Measurements from ENCODE around the gene GAL. TPM values are rescaled to one million over a fixed set of nuclear protein-coding genes. Genes with fewer than 3 reads are reported as not detected.
"Not testable (repeated sequence)": the region's sequence is repeated elsewhere in the genome, so short reads cannot be mapped to it uniquely, and the experiment has no call there.

GAL gene, protein sequence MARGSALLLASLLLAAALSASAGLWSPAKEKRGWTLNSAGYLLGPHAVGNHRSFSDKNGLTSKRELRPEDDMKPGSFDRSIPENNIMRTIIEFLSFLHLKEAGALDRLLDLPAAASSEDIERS
- total RNA-seq: 5.3 TPM

DNA sequence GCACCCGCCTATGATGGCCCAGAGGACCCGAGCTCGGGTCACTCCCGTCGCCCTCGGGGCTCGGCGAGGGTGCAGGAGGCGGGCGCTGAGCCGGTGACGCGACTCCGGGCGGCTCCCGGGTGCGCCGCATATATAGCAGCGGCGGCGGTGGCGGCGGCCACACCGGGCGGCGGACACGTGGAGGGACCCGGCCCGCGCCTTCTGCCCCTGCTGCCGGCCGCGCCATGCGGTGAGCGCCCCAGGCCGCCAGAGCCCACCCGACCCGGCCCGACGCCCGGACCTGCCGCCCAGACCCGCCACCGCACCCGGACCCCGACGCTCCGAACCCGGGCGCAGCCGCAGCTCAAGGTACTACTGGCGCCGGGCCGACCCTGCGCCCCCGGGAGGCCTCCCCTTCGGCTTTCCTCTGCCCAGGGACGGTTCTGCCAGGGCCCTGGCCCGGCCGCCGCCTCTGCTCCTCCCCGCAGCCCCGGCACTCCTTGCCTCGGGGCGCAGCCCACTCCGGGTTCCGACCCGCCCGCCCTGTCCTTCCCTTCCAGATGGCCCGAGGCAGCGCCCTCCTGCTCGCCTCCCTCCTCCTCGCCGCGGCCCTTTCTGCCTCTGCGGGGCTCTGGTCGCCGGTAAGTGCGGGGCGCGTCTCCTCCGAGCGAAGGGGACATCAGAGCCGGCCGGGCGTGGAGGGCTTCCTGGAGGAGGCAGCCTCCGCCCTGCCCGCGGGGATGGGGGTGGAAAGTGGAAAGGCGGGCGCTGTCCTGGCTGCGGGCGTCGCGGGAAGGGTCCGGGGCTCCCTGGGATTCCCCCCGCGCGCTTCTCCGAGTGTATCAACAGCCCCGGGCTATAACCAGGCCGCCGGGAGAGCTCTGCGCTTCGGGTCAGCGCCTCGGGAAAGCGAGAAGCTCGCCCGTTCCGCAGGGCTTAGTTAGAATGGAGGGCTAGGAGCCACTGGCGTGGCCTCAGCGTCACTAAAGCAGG, at the start of gene GAL:
GAL (plus strand) TSS at position 160 of the 972 bp plus-strand sequence; CDS start at position 540, 380 bp downstream.
- DNase-seq: no peak

GRCh38 chr11:68634606-68635005, 49.7 kb upstream of the GAL start:
- DNase-seq: not testable (repeated sequence)

DNA sequence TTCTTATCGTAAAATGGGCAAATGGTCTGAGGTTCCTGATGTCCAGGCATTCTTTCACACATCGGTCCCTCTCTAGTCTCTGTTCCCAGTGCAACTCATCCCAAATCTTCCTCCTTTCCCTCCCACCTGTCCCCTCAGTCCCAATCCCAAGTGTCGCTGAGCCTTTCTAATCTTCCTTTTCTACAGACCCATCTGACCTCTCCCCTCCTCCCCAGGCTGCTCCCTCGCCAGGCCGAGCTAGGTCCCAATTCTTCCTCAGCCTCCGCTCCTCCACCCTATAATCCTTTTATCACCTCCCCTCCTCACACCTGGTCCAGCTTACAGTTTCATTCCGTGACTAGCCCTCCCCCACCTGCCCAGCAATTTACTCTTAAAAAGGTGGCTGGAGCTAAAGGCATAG, 49.2 kb upstream of the GAL start:
- DNase-seq: not testable (repeated sequence)

- DNase-seq: not testable (repeated sequence)
These were observed 48.5 kb upstream of the GAL start for GRCh38 chr11:68635883-68636282.

DNA sequence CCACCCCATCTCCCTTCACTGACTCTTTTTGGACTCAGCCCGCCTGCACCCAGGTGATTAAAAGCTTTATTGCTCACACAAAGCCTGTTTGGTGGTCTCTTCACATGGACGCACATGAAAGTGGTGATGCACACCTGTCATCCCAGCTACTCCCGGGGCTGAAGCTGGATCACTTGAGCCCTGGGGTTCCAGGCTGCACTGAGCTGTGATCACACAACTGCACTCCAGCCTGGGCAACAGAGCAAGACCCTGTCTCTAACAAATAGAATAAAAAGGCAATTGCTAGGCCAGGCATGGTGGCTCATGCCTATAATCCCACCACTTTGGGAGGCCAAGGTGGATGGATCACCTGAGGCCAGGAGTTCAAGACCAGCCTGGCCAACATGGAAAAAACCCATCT, 45.0 kb upstream of the GAL start:
- DNase-seq: not testable (repeated sequence)

GRCh38 chr11:68641880-68642279, 42.5 kb upstream of the GAL start:
- DNase-seq: no peak

DNA sequence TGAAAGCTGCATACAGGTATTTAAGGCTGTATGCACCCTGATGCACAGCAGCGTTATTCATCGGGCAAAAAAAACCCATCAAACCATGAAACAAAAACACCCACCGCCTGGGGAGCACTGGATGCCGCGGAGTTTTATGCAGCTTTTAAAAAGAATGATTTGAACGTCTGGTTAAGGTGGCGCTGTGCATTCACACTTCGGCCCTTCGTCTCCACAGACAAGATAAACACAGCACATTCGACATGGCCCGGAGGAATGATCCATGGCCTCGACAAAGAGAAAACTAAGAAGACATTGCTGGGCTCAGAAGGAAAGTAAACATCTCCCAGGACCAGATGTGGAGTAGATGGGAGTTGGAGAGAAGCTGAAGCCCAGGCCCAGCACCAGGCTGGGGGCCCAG, 40.8 kb upstream of the GAL start:
- no peak for DNase-seq

DNA sequence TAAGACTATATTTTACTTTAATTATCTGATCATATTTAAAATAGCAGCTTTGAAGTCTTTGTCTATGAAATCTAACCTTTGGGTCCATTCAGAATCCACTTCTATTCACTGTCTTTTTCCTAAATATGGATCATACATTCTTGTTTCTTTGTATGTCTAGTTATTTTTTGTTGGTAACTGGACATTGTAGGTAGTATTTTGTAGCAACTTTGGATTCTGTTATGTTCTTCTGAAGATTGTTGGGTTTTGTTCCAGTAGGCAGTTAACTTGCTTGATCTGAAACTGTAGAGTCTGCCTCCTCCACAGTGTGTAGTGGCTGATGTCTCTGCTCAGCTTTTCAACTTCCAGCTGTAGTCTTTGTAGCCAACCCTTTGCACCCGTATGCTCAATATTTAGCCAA, 37.5 kb upstream of the GAL start:
- no peak for DNase-seq

DNA sequence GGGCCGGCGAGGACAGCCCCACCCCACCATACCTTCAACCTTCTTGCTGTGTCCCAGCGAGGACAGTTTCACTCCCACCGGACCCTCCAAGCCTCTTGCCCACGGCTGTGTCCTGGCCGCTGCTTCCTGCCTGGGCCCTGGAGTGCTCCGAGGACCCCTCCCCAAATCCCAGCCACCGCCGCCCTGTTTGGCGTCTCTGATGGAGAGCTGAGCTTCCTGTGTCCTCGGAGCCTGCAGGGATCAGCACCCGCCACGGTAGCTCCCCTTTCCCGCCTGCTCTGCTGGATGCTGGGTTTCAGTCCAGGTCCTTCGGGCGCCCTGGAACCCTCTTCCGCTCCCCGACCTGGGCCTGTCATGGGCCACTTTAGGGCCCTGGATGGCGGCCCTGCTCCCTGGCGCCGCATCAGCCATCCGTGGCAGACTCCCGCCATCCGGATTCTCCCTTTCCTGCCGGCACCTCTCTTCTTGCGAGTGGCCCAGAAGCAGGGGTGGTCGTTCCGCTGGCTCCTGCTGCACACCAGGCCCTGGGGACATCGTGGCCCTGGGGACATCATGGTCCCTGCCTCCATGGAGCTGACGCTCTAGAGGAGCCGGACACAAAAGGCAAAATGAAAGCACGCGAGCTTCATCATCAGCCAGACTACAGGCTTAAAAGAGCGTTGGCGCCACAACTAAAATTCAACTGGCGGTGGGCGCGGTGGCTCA, 34.3 kb upstream of the GAL start:
- DNase-seq: no peak

- DNase-seq: no peak
These were observed 33.5 kb upstream of the GAL start for GRCh38 chr11:68650801-68651200.

DNA sequence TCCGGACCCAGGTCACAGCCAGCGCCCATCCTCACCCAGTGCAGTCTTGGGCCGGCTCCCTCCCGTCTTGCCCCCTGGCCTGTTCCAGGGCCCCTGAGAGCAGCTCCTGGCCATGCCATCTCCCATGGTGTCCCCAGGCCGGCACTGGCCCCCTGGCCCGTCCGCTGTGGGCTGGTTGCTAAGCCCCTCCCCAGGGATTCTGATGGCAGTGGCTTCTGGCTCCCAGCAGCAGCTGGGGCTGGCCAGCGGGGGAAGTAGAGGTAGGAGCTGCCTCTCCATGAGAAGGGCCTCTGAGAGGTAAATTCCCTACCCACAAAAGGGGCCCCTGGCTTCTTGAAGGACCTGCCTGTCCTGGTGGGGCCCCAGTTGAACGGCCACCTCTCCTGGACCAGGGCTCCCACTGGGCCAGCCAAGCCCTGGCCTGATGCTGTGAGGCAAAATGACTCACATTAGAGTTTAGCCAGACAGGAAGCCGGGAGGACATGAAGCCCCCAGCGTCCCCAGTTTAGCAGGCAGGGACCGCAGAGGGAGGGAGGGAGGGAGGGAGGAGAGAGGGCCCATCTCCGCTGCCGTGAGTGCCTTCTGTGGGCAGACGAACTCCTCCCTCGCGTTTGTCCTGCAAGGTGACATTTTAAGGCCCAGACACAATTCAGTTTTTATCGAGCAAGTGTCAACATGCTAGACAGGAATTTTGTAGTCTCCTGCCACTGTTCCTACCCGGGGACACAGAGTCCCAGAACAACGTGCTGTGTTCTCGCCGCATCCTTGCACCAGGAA, 32.9 kb upstream of the GAL start:
- DNase-seq: no peak

GRCh38 chr11:68651985-68652682, 32.2 kb upstream of the GAL start:
- DNase-seq: no peak

DNA sequence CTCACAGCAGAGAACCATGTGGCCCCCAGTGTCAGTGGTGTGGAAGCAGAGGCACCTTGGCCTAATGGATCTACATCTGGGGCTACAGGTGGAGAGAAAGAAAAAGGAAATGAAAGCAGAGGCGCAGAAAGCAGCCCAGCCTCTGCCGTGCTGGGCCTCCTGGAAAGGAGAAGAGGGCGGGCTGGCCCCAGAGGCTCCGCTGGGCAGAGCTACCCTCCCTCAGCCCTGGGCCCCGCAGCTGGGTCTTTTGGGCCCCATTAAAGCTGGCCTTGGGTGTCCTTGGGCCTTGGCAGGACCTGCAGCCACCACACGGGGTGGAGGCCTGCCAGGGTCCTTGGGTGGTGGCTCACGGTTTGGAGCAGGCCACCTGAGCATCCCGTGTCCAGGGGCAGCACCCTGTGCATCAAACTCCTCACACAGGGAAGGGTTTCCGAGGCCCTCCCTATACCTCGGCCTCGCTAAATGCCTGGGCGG, 31.6 kb upstream of the GAL start:
- no peak for DNase-seq

DNA sequence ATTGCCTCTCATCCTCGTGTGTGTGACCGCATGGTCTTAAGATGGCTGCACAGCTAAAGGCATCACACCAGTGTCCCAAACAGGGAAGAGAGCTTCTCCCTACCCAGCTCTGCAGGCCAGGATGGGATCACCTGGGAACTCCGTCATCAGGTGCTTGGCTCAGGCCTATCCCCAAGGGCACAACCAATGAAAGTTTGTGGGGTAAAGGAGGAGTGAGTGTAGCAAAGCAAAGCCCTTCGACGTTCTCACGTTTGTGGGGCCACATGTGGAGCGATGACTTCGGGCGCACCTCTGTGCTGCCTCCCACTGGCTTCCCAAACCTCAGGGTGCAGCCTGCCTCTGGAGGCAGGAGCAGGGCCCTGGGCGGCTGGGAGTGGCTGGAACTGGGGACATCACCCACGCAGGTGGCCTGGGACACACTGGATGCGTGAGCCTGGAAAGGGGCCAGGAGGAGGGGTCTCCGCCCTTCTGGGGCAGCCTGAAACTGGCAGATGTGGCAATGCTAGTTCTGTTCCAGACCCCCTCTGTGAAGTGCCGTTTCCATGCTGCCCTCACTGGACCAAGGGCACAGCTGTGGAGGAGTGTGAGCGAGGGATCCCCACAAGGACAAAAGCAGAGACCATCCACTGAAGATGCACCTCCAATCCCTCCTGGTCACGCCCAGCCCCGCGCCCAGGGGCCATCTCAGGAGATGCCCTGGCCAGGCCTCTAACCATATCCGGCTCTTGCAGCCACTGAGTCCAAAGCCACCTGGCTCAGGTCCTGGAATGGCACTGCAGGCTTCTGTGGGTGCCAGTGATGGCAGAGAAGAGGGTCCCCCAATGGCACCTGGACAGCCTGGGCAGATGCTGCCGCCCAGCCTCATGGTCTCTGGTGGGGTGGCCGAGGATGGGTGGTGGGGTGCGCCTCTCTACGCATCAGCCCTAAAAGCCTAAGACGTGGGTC, 30.6 kb upstream of the GAL start:
- DNase-seq: no peak

DNA sequence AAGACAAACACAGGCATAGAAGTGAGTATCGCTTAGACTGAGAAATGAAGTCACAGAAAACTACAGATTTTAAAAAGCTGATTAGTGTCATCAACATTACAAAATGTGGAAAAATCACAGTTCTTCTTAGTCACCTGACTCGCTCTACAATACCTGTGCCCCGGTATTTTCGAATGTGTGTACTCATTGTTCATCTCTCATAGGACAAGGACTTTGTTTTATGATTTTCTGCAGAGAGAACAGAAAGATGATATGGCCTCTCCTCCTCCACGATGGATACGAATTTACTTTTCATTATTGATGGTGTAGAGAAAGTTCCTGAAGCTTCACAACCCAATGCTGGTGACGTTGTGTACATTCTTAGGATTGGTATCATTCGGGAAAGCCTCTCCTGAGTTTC, 29.4 kb upstream of the GAL start:
- DNase-seq: no peak

DNA sequence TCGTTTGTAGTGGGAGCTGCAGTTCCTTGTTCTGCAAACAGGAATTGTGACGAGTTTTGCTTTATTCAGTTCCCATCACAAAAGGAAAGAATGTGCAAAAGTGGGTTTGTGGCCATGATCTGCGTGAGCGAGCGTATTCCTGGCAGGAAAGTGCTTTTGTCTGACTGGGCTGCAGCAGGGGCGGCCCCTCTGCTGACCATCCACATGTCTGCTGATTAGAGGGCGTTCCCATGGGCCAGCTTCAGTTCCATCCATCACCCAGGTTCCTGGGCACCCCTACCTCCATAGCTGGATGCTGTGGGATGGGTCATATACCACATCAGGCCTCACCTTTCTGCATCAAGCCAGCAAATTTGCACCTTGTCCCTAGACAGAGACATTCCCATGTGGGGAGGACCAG, 28.9 kb upstream of the GAL start:
- no peak for DNase-seq

- DNase-seq: no peak
These were observed 28.5 kb upstream of the GAL start for GRCh38 chr11:68655806-68656205.

DNA sequence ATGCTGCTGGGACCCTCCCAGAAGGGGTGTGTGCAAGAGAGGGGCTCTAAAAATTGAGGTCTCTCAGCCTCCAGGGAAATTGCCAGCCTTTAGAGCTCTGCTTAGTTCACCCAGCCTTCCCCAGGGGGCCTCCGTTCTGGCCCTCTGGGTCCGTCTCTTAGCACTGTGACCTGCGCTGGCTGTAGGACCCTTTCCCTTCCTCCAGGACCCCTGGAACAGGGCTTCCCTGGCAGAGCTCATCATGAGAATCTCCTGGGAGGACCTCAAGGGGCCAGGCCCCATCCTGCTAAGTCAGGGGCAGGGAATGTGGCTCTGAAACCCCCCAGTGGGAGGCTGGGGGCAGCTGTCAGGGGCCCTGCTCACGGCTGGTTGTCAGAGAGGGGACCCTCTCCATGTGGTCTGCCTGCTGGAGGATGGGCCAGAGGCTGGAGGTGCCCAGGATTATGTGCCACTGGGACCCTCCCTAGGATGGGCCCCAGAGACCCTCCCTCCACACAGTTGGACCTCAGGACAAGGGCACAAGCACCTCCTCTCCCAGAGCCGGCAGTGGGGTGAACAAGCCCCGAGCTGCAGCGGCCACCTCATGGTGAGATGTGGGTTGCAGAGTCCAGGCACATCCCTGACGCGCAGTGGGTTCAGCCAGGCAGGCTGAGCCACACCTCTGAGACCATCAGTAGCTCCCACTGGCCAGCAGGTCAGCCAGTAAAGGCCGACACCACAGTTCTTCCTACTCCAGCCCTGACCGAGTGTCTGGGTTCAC, 27.1 kb upstream of the GAL start:
- no peak for DNase-seq

- DNase-seq: no peak
These were observed 26.2 kb upstream of the GAL start for GRCh38 chr11:68658097-68658496.

- no peak for DNase-seq
These were observed 25.7 kb upstream of the GAL start for GRCh38 chr11:68658661-68659060.

All from skin of body (tissue), 2 donors.